Activated CD4-positive, CD25-positive, alpha-beta regulatory T cell treated with anti-CD3 and anti-CD28 coated beads, Interleukin-2, amount 50 U/mL, for 72 hours (primary cell): ENCODE results near the gene CACTIN.
"Not testable (repeated sequence)": the region's sequence is repeated elsewhere in the genome, so short reads cannot be mapped to it uniquely, and the experiment has no call there.

ENCODE experiments used
- DNase-seq: peaks from one replicate; pipeline ENCODE4 v3.0.0; 2021

The CACTIN gene

GRCh38 chr19:3661284-3662238, 35.0 kb upstream of the CACTIN start:
- no peak for DNase-seq

GRCh38 chr19:3660493-3661219, 34.1 kb upstream of the CACTIN start:
- no peak for DNase-seq

- no peak for DNase-seq
These were observed 33.1 kb upstream of the CACTIN start for GRCh38 chr19:3659746-3660112.

GRCh38 chr19:3658870-3659745, 32.5 kb upstream of the CACTIN start:
- no peak for DNase-seq

- DNase-seq, result no peak
These were observed 31.6 kb upstream of the CACTIN start for GRCh38 chr19:3658004-3658869.

GRCh38 chr19:3657395-3657769, 30.8 kb upstream of the CACTIN start:
- no peak for DNase-seq

GRCh38 chr19:3656747-3657394, 30.3 kb upstream of the CACTIN start:
- DNase-seq, result no peak

GRCh38 chr19:3656073-3656746, 29.6 kb upstream of the CACTIN start:
- no peak for DNase-seq

GRCh38 chr19:3655402-3656072, 28.9 kb upstream of the CACTIN start:
- DNase-seq, result no peak

GRCh38 chr19:3653865-3654513, 27.4 kb upstream of the CACTIN start:
- no peak for DNase-seq

- no peak for DNase-seq
These were observed 26.6 kb upstream of the CACTIN start for GRCh38 chr19:3653081-3653795.

GRCh38 chr19:3652422-3652821, 25.8 kb upstream of the CACTIN start:
- no peak for DNase-seq

- DNase-seq, result no peak
These were observed 25.1 kb upstream of the CACTIN start for GRCh38 chr19:3651684-3652083.

GRCh38 chr19:3649888-3650287, 23.3 kb upstream of the CACTIN start:
- no peak for DNase-seq

- no peak for DNase-seq
These were observed 21.7 kb upstream of the CACTIN start for GRCh38 chr19:3648037-3648905.

GRCh38 chr19:3647102-3647501, 20.5 kb upstream of the CACTIN start:
- not testable (repeated sequence) for DNase-seq

GRCh38 chr19:3646336-3647092, 19.9 kb upstream of the CACTIN start:
- no peak for DNase-seq
